Measurements from ENCODE around the gene YY1.

Gene YY1

GRCh38 chr14:100238419-100239210 is at the start of gene YY1:
TSS of gene YY1 (plus strand) at chr14:100239144. CDS start at chr14:100239245, 101 bp downstream.
- CTCF ChIA-PET, result interaction anchor here (0.7 to 1.7 kb wide), 2 partner anchors 7 to 1526 kb away, joined by 3 to 4 read pairs; no protein-coding TSS in a partner anchor
- POLR2A ChIA-PET, result interaction anchor here (0.8 to 4.7 kb wide), 5 partner anchors 10 to 46 kb away, joined by 3 to 30 read pairs (median 5); no protein-coding TSS in a partner anchor
- peak; percentile 40 for TF ChIP-seq ZEB2 (tag by site-specific recombination; IDR thresholded peaks at IDR 0.05)
- TF ChIP-seq SP2 (tag by site-specific recombination; IDR thresholded peaks at IDR 0.05), result peak; percentile 91
- peak; percentile 76 for TF ChIP-seq YY2 (tag by site-specific recombination; IDR thresholded peaks at IDR 0.05)
- TF ChIP-seq EGR2 (tag by site-specific recombination; IDR thresholded peaks at IDR 0.05; ENCODE audit: low read depth), result peak; percentile 53; the same call in 1 of the 2 replicates
- TF ChIP-seq ZNF596 (tag by site-specific recombination; IDR thresholded peaks at IDR 0.05), result 0 out of 2 replicates have a peak, but pooled peaks have one; percentile 1
- peak; percentile 66 for TF ChIP-seq ZBTB8A (tag by site-specific recombination; IDR thresholded peaks at IDR 0.05)
- no peak for TF ChIP-seq ZNF114 (tag by site-specific recombination; IDR thresholded peaks at IDR 0.05)
- TF ChIP-seq ZFHX2 (tag by site-specific recombination; conservative IDR thresholded peaks at IDR 0.05), result peak; percentile 5; the same call in 1 of the 2 replicates
- peak; percentile 61 for TF ChIP-seq ZBTB26 (tag by site-specific recombination; optimal IDR thresholded peaks at IDR 0.05)
- peak; percentile 99 for TF ChIP-seq ZNF398 (tag by site-specific recombination; IDR thresholded peaks at IDR 0.05)
- peak; percentile 95 for TF ChIP-seq SP3 (tag by site-specific recombination; IDR thresholded peaks at IDR 0.05)
- TF ChIP-seq KLF1 (tag by site-specific recombination; IDR thresholded peaks at IDR 0.05), result peak; percentile 57
- TF ChIP-seq ZNF629 (tag by site-specific recombination; IDR thresholded peaks at IDR 0.05), result no peak
- TF ChIP-seq HOXC10 (CRISPR knock-in tag; IDR thresholded peaks at IDR 0.05), result no peak
- TF ChIP-seq ZNF560 (tag by site-specific recombination; IDR thresholded peaks at IDR 0.05; ENCODE audit: borderline replicate concordance), result no peak
- TF ChIP-seq KLF10 (tag by site-specific recombination; IDR thresholded peaks at IDR 0.05), result no peak
- TF ChIP-seq ZNF157 (tag by site-specific recombination; IDR thresholded peaks at IDR 0.05), result no peak
- peak; percentile 56; the same call in 1 of the 2 replicates for TF ChIP-seq ZNF76 (tag by site-specific recombination; IDR thresholded peaks at IDR 0.05; ENCODE audit: borderline replicate concordance, low read depth)
- TF ChIP-seq KLF8 (tag by site-specific recombination; IDR thresholded peaks at IDR 0.05), result peak; percentile 98
- peak; percentile 81 for TF ChIP-seq ZBTB17 (tag by site-specific recombination; IDR thresholded peaks at IDR 0.05)
- peak; percentile 34; the same call in 1 of the 2 replicates for TF ChIP-seq KLF9 (tag by site-specific recombination; IDR thresholded peaks at IDR 0.05; ENCODE audit: low read depth)
- no peak for TF ChIP-seq PRDM1 (tag by site-specific recombination; IDR thresholded peaks at IDR 0.05)
- TF ChIP-seq ZNF214 (tag by site-specific recombination; IDR thresholded peaks at IDR 0.05; ENCODE audit: borderline replicate concordance), result no peak
- TF ChIP-seq ZNF350 (tag by site-specific recombination; IDR thresholded peaks at IDR 0.05), result no peak
- TF ChIP-seq OVOL3 (tag by site-specific recombination; IDR thresholded peaks at IDR 0.05), result no peak
- TF ChIP-seq ZNF433 (tag by site-specific recombination; IDR thresholded peaks at IDR 0.05; ENCODE audit: low read depth), result no peak
- TF ChIP-seq SETDB1 (IDR thresholded peaks at IDR 0.05; ENCODE audit: insufficient read length, low read length), result no peak
- TF ChIP-seq ZNF704 (tag by site-specific recombination; IDR thresholded peaks at IDR 0.05), result no peak
- peak; percentile 87 for TF ChIP-seq KLF16 (tag by site-specific recombination; IDR thresholded peaks at IDR 0.05)
- Histone ChIP-seq H3K9me3 (ENCODE audit: control insufficient read depth, insufficient read depth, low read depth, low read length) (no peaks in the 10 kb centered on the region), H3K36me3 (ENCODE audit: control insufficient read depth in 2 of 2, insufficient read depth in 1 of 2, low read length in 2 of 2) (peaks cover 13 to 22% of the 10 kb centered on the region in 2 experiments; a peak in 2 of 3 replicates), H3K4me1 (ENCODE audit: control insufficient read depth, insufficient read depth, low read length) (peaks cover 5% of the 10 kb centered on the region; the same call in 1 of the 2 replicates), H3K27ac (ENCODE audit: extremely low read depth, low read depth, low read length) (peak within 1 kb of the TSS; percentile 98), H3K4me3 (ENCODE audit: low read depth, low read length) (peak within 1 kb of the TSS; percentile 100)

Data from HEK293 (cell line).